HEK293 (cell line): ENCODE data around the gene NXPH2.

ENCODE experiments used
- CTCF ChIA-PET: fragments of 350-600 bp; formaldehyde crosslinking; extraction: SDS; loops from one replicate; lab custom pipeline; 2021; ENCODE audit warnings: antibody characterized with exemption; lab: Yijun Ruan, JAX
- POLR2A ChIA-PET: fragments of 300-600 bp; formaldehyde crosslinking; extraction: SDS; loops from one replicate; lab custom pipeline; 2020; ENCODE audit warnings: antibody characterized with exemption, inconsistent platforms; lab: Yijun Ruan, JAX
- H3K27ac ChIP-seq: fragments of 200-500 bp; sonication (Bioruptor generic); 2 replicates; pipeline ENCODE4 v1.5.1; 2014; ENCODE audit warnings: low read depth, low read length, control low read depth, inconsistent platforms; ENCODE audit errors: extremely low read depth
- H3K36me3 ChIP-seq, 2 experiments: fragments of 200-500 bp in 1 of 2; sonication (Bioruptor generic) in 1 of 2; 1 replicate in 1 of 2; 2 replicates in 1 of 2; pipeline ENCODE4 v1.5.1; 2014 to 2017; ENCODE audit warnings: inconsistent platforms in 2 of 2, low read length in 2 of 2; ENCODE audit not compliant: control insufficient read depth in 2 of 2, insufficient read depth in 1 of 2
- H3K4me1 ChIP-seq: fragments of 200-500 bp; sonication (Bioruptor generic); 2 replicates; pipeline ENCODE4 v1.5.1; 2014; ENCODE audit warnings: mild to moderate bottlenecking, low read length, inconsistent platforms; ENCODE audit not compliant: control insufficient read depth, insufficient read depth
- H3K4me3 ChIP-seq: 2 replicates; pipeline ENCODE4 v1.5.1; 2011; ENCODE audit warnings: low read depth, mild to moderate bottlenecking, control low read depth, low read length, moderate library complexity
- H3K9me3 ChIP-seq: fragments of 200-500 bp; sonication (Bioruptor generic); 2 replicates; pipeline ENCODE4 v1.5.1; 2014; ENCODE audit warnings: low read depth, low read length, inconsistent platforms; ENCODE audit not compliant: control insufficient read depth, insufficient read depth
- HIC1 ChIP-seq: fragments of 450-650 bp; formaldehyde crosslinking; IDR thresholded peaks from 2 replicates; pipeline ENCODE4 v1.5.1; 2016; ENCODE audit warnings: missing biosample characterization, missing genetic modification characterization
- PRDM10 ChIP-seq: fragments of 450-650 bp; formaldehyde crosslinking; IDR thresholded peaks from 2 replicates; pipeline ENCODE4 v1.5.1; 2016; ENCODE audit warnings: missing biosample characterization, missing genetic modification characterization
- RBAK ChIP-seq: fragments of 450-650 bp; formaldehyde crosslinking; IDR thresholded peaks from 2 replicates; pipeline ENCODE4 v1.5.1; 2016; ENCODE audit warnings: missing biosample characterization, missing genetic modification characterization
- SP2 ChIP-seq: fragments of 450-650 bp; formaldehyde crosslinking; IDR thresholded peaks from 2 replicates; pipeline ENCODE4 v1.5.1; 2016; ENCODE audit warnings: missing biosample characterization, missing genetic modification characterization
- SP7 ChIP-seq: fragments of 450-650 bp; formaldehyde crosslinking; IDR thresholded peaks from 2 replicates; pipeline ENCODE4 v1.5.1; 2016; ENCODE audit warnings: missing biosample characterization, missing genetic modification characterization
- TRIM28 ChIP-seq: IDR thresholded peaks from 2 replicates; pipeline ENCODE4 v1.6.1; 2011; ENCODE audit warnings: low read length, control low read depth, borderline replicate concordance
- TSHZ1 ChIP-seq: fragments of 450-650 bp; formaldehyde crosslinking; IDR thresholded peaks from 2 replicates; pipeline ENCODE4 v1.5.1; 2016; ENCODE audit warnings: missing biosample characterization, missing genetic modification characterization, borderline replicate concordance
- ZNF175 ChIP-seq: fragments of 450-650 bp; formaldehyde crosslinking; IDR thresholded peaks from 2 replicates; pipeline ENCODE4 v1.5.1; 2016; ENCODE audit warnings: missing biosample characterization, missing genetic modification characterization
- ZNF19 ChIP-seq: fragments of 450-650 bp; formaldehyde crosslinking; IDR thresholded peaks from 2 replicates; pipeline ENCODE4; 2016; ENCODE audit warnings: missing biosample characterization, missing genetic modification characterization, low read depth
- ZNF24 ChIP-seq: fragments of 450-650 bp; formaldehyde crosslinking; IDR thresholded peaks from 2 replicates; pipeline ENCODE4 v1.5.1; 2016; ENCODE audit warnings: missing biosample characterization, missing genetic modification characterization
- ZNF488 ChIP-seq: fragments of 450-650 bp; formaldehyde crosslinking; IDR thresholded peaks from 2 replicates; pipeline ENCODE4 v1.5.1; 2016; ENCODE audit warnings: missing biosample characterization, missing genetic modification characterization
- ZNF549 ChIP-seq: fragments of 450-650 bp; IDR thresholded peaks from 2 replicates; pipeline ENCODE4 v1.5.1; 2018; ENCODE audit warnings: missing biosample characterization, missing genetic modification characterization, mild to moderate bottlenecking, inconsistent platforms, moderate library complexity
- ZNF571 ChIP-seq: fragments of 450-650 bp; formaldehyde crosslinking; IDR thresholded peaks from 2 replicates; pipeline ENCODE4 v1.5.0; 2017; ENCODE audit warnings: missing biosample characterization, missing genetic modification characterization
- ZNF623 ChIP-seq: fragments of 450-650 bp; formaldehyde crosslinking; IDR thresholded peaks from 2 replicates; pipeline ENCODE4 v1.5.1; 2016; ENCODE audit warnings: missing biosample characterization, missing genetic modification characterization
- ZNF692 ChIP-seq: fragments of 450-650 bp; formaldehyde crosslinking; IDR thresholded peaks from 2 replicates; pipeline ENCODE4 v1.5.1; 2016; ENCODE audit warnings: missing biosample characterization, missing genetic modification characterization
- ZSCAN16 ChIP-seq: fragments of 450-650 bp; formaldehyde crosslinking; IDR thresholded peaks from 2 replicates; pipeline ENCODE4 v1.5.1; 2016; ENCODE audit warnings: missing biosample characterization, missing genetic modification characterization
- TF ChIP-seq, protein P1 (sequence below): fragments of 450-650 bp; formaldehyde crosslinking; IDR thresholded peaks from 2 replicates; pipeline ENCODE4 v1.5.1; 2017; ENCODE audit warnings: missing biosample characterization, mild to moderate bottlenecking, missing genetic modification characterization, moderate library complexity
- TF ChIP-seq, protein P2 (sequence below): fragments of 450-650 bp; formaldehyde crosslinking; IDR thresholded peaks from 2 replicates; pipeline ENCODE4 v1.5.1; 2016; ENCODE audit warnings: missing biosample characterization, missing genetic modification characterization, low read depth

Gene NXPH2

GRCh38 chr2:138752197-138752956, 27.8 kb downstream of the NXPH2 start:
- POLR2A ChIA-PET = no interaction called here
- no peak overlapping the region for H3K4me3 ChIP-seq
- TF ChIP-seq RBAK (tag by site-specific recombination) (no peak), ZNF19 (tag by site-specific recombination) (no peak), ZNF24 (tag by site-specific recombination) (no peak), ZNF175 (tag by site-specific recombination) (no peak), ZNF488 (no peak), ZNF549 (tag by site-specific recombination) (no peak), ZNF571 (no peak), SP7 (tag by site-specific recombination) (no peak), ZSCAN16 (tag by site-specific recombination) (no peak), SP2 (tag by site-specific recombination) (no peak), ZNF623 (tag by site-specific recombination) (no peak), TSHZ1 (no peak)
- TF ChIP-seq, protein P1, sequence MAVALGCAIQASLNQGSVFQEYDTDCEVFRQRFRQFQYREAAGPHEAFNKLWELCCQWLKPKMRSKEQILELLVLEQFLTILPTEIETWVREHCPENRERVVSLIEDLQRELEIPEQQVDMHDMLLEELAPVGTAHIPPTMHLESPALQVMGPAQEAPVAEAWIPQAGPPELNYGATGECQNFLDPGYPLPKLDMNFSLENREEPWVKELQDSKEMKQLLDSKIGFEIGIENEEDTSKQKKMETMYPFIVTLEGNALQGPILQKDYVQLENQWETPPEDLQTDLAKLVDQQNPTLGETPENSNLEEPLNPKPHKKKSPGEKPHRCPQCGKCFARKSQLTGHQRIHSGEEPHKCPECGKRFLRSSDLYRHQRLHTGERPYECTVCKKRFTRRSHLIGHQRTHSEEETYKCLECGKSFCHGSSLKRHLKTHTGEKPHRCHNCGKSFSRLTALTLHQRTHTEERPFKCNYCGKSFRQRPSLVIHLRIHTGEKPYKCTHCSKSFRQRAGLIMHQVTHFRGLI = no peak
- TF ChIP-seq, protein P2, sequence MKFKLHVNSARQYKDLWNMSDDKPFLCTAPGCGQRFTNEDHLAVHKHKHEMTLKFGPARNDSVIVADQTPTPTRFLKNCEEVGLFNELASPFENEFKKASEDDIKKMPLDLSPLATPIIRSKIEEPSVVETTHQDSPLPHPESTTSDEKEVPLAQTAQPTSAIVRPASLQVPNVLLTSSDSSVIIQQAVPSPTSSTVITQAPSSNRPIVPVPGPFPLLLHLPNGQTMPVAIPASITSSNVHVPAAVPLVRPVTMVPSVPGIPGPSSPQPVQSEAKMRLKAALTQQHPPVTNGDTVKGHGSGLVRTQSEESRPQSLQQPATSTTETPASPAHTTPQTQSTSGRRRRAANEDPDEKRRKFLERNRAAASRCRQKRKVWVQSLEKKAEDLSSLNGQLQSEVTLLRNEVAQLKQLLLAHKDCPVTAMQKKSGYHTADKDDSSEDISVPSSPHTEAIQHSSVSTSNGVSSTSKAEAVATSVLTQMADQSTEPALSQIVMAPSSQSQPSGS = no peak
- TF ChIP-seq, all 188 proteins: peak for 0
- Histone ChIP-seq H3K9me3 (no peaks in the 10 kb centered on the region), H3K36me3 (no peaks in the 10 kb centered on the region), H3K27ac (no peak overlapping the region), H3K4me1 (no peaks in the 10 kb centered on the region)
- CTCF ChIA-PET = no interaction called here

DNA sequence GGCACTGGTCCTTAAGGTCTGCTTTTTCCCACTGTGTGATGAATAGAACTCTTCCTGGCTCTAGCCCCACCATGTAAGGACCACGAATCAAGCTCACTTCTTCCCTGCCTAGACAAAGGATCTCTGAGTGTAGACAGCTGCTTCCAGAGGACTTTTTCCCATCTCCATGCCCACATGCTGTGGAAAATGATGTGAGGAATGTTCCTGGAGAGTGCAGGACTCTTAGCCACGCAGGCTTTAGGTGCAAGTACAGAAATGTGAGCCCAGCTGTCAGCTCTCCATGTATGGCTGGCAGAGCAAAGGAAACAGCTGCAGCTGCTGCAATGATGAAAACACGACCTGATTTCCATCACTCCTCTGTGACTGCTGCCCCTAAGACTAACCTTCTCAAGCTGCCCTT, 35.5 kb downstream of the NXPH2 start:
- H3K4me1 ChIP-seq = no peaks in the 10 kb centered on the region
- H3K4me3 ChIP-seq = no peak overlapping the region
- no peak overlapping the region for H3K27ac ChIP-seq
- CTCF ChIA-PET = interaction anchor here (0.7 kb wide), 1 partner anchor 856 kb away, joined by 3 read pairs; no protein-coding TSS in a partner anchor
- no peaks in the 10 kb centered on the region for H3K9me3 ChIP-seq
- H3K36me3 ChIP-seq = no peaks in the 10 kb centered on the region
- POLR2A ChIA-PET = no interaction called here
- TF ChIP-seq ZNF692 (tag by site-specific recombination) (no peak), PRDM10 (tag by site-specific recombination) (no peak), TRIM28 (no peak), HIC1 (tag by site-specific recombination) (no peak)
